ENCODE results near the gene LRP2. TPM values are rescaled to one million over a fixed set of nuclear protein-coding genes. Genes with fewer than 3 reads are reported as not detected.
A peak's percentile ranks its signal among the peaks of the same experiment; 100 is the strongest.

The LRP2 gene
- polyA plus RNA-seq, 1 of the 3 experiments (the other 2 are of a cell fraction) = not detected

DNA sequence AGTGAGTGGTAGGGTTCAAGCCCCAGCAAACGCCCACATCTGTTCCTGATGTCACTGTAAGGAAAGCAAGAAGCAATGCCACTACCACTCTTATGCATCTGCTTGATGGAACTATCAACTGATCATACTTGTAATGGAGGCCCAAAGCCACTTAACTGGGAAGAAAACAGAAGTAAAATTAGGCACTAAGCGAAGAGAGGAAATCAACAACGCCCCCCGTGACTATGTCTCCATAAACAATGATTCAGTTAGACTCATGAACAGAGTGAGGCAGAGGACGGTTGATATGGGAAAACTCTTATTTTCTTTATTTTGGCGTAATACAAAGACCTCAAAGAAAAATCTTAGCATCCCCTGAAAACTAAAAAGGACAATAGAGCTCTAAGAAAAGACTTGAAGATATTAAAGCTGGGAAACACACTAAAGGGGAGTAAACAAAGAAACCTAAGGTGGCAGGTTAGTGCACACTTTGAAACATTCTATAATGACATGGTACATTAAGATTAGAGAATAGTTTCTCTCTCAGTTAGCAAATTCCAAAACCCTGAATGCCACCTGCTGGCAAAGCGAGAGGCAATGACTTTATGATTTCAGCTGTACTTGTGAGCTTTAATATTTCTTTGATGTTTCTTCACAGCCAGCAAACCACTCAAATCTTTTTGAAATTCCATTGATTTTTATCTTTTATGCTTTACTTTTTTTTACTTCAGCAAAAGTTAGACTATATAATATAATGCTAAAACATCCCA, 86.5 kb downstream of the LRP2 start:
- DNase-seq = no peak
- no peak overlapping the region for H3K9ac ChIP-seq
- no peaks in the 10 kb centered on the region for H3K9me3 ChIP-seq
- POLR2A ChIA-PET = no interaction called here
- no peak overlapping the region for H3K4me3 ChIP-seq (ENCODE audit: low read depth in 2 of 2, low read length in 1 of 2)
- no peaks in the 10 kb centered on the region for H3K79me2 ChIP-seq (ENCODE audit: insufficient read depth)
- CTCF ChIA-PET = interaction anchor here (1.2 to 3.0 kb wide), 2 partner anchors 21 to 166 kb away, joined by 4 to 22 read pairs; no protein-coding TSS in a partner anchor
- no peak overlapping the region for H2AFZ ChIP-seq (ENCODE audit: low read depth)
- no peaks in the 10 kb centered on the region for H3K36me3 ChIP-seq (replicated peaks in 1 of 2; ENCODE audit: control insufficient read depth in 1 of 2, insufficient read depth in 2 of 2, low read length in 1 of 2)
- H3K27me3 ChIP-seq (ENCODE audit: insufficient read depth) = no peaks in the 10 kb centered on the region
- TF ChIP-seq, protein P1, sequence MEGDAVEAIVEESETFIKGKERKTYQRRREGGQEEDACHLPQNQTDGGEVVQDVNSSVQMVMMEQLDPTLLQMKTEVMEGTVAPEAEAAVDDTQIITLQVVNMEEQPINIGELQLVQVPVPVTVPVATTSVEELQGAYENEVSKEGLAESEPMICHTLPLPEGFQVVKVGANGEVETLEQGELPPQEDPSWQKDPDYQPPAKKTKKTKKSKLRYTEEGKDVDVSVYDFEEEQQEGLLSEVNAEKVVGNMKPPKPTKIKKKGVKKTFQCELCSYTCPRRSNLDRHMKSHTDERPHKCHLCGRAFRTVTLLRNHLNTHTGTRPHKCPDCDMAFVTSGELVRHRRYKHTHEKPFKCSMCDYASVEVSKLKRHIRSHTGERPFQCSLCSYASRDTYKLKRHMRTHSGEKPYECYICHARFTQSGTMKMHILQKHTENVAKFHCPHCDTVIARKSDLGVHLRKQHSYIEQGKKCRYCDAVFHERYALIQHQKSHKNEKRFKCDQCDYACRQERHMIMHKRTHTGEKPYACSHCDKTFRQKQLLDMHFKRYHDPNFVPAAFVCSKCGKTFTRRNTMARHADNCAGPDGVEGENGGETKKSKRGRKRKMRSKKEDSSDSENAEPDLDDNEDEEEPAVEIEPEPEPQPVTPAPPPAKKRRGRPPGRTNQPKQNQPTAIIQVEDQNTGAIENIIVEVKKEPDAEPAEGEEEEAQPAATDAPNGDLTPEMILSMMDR (IDR thresholded peaks at IDR 0.05) = peak; percentile 28; the same call in 1 of the 2 replicates
- TF ChIP-seq RCOR1 (IDR thresholded peaks at IDR 0.05; ENCODE audit: low read length) (no peak), RAD21 (IDR thresholded peaks at IDR 0.05; ENCODE audit: low read length) (peak; percentile 31; the same call in 1 of the 2 replicates)
- no peaks in the 10 kb centered on the region for H3F3A ChIP-seq (replicated peaks; ENCODE audit: insufficient read depth)
- no peaks in the 10 kb centered on the region for H4K20me1 ChIP-seq (ENCODE audit: insufficient read depth)
- 31% methylated on average over 7 of the region's 7 CpGs for WGBS (ENCODE audit: low lambda C conversion rate)
- no peak overlapping the region for H3K4me2 ChIP-seq
- H3K9me2 ChIP-seq = no peaks in the 10 kb centered on the region
- no peaks in the 10 kb centered on the region for H3K4me1 ChIP-seq (ENCODE audit: control insufficient read depth in 1 of 2, insufficient read depth in 2 of 2, low read depth in 1 of 2, low read length in 1 of 2)
- H3K27ac ChIP-seq (ENCODE audit: low read depth in 2 of 2, low read length in 1 of 2) = no peak overlapping the region

DNA sequence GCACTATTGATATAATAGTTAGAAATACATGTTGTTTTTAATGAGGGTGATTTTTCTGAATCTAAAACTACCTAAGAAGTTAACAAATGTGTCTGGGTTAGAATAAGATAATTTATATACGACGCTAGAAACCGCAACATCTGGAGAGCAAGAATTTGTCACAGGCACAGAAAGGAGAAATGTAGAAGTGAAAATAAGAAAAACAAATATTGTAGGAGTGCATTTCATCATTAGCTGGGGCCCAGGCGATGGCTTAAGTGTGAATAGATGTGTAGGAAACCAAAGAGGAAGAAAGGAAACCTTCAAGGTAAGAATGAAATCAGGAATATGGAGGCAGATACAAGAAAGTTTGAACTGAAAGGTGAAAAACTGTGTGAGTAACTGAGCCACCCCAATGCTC, 90.3 kb downstream of the LRP2 start:
- DNase-seq = no peak
- no peaks in the 10 kb centered on the region for H3K4me1 ChIP-seq (ENCODE audit: control insufficient read depth in 1 of 2, insufficient read depth in 2 of 2, low read depth in 1 of 2, low read length in 1 of 2)
- no peak overlapping the region for H3K27ac ChIP-seq (ENCODE audit: low read depth in 2 of 2, low read length in 1 of 2)
- H3K9ac ChIP-seq = no peak overlapping the region
- ChIA-PET CTCF (no interaction called here), POLR2A (no interaction called here)
- no peaks in the 10 kb centered on the region for H3K9me3 ChIP-seq
- H4K20me1 ChIP-seq (ENCODE audit: insufficient read depth) = no peaks in the 10 kb centered on the region
- no peaks in the 10 kb centered on the region for H3F3A ChIP-seq (replicated peaks; ENCODE audit: insufficient read depth)
- H2AFZ ChIP-seq (ENCODE audit: low read depth) = no peak overlapping the region
- no peaks in the 10 kb centered on the region for H3K9me2 ChIP-seq
- WGBS (ENCODE audit: low lambda C conversion rate) = 60% methylated on average over 4 of the region's 4 CpGs
- no peaks in the 10 kb centered on the region for H3K27me3 ChIP-seq (ENCODE audit: insufficient read depth)
- H3K79me2 ChIP-seq (ENCODE audit: insufficient read depth) = no peaks in the 10 kb centered on the region
- TF ChIP-seq YY1 (IDR thresholded peaks at IDR 0.05; ENCODE audit: low read depth) (no peak), FOSL2 (IDR thresholded peaks at IDR 0.05; ENCODE audit: borderline replicate concordance, low read depth) (no peak), NFIC (IDR thresholded peaks at IDR 0.05; ENCODE audit: borderline replicate concordance) (no peak), MEF2A (IDR thresholded peaks at IDR 0.05; ENCODE audit: borderline replicate concordance, low read depth) (no peak), EP300 (IDR thresholded peaks at IDR 0.05; ENCODE audit: borderline replicate concordance in 1 of 2, low read depth in 1 of 2, low read length in 1 of 2) (no peak), JUND (IDR thresholded peaks at IDR 0.05) (no peak), ELF1 (IDR thresholded peaks at IDR 0.05) (no peak), RCOR1 (IDR thresholded peaks at IDR 0.05; ENCODE audit: low read length) (no peak), FOXM1 (IDR thresholded peaks at IDR 0.05; ENCODE audit: low read depth) (no peak), SMC3 (IDR thresholded peaks at IDR 0.05; ENCODE audit: low read depth, low read length) (no peak), CHD2 (IDR thresholded peaks at IDR 0.05; ENCODE audit: low read length, partially characterized antibody) (no peak), TAF1 (IDR thresholded peaks at IDR 0.05; ENCODE audit: borderline replicate concordance, low read depth, low read length) (no peak), POLR2AphosphoS5 (IDR thresholded peaks at IDR 0.05; ENCODE audit: low read depth, low read length) (no peak)
- TF ChIP-seq, protein P2, sequence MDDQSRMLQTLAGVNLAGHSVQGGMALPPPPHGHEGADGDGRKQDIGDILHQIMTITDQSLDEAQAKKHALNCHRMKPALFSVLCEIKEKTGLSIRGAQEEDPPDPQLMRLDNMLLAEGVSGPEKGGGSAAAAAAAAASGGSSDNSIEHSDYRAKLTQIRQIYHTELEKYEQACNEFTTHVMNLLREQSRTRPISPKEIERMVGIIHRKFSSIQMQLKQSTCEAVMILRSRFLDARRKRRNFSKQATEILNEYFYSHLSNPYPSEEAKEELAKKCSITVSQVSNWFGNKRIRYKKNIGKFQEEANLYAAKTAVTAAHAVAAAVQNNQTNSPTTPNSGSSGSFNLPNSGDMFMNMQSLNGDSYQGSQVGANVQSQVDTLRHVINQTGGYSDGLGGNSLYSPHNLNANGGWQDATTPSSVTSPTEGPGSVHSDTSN (IDR thresholded peaks at IDR 0.05) = no peak
- TF ChIP-seq, protein P3, sequence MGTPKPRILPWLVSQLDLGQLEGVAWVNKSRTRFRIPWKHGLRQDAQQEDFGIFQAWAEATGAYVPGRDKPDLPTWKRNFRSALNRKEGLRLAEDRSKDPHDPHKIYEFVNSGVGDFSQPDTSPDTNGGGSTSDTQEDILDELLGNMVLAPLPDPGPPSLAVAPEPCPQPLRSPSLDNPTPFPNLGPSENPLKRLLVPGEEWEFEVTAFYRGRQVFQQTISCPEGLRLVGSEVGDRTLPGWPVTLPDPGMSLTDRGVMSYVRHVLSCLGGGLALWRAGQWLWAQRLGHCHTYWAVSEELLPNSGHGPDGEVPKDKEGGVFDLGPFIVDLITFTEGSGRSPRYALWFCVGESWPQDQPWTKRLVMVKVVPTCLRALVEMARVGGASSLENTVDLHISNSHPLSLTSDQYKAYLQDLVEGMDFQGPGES (IDR thresholded peaks at IDR 0.05; ENCODE audit: low read depth, low read length) = no peak
- TF ChIP-seq, protein P4, sequence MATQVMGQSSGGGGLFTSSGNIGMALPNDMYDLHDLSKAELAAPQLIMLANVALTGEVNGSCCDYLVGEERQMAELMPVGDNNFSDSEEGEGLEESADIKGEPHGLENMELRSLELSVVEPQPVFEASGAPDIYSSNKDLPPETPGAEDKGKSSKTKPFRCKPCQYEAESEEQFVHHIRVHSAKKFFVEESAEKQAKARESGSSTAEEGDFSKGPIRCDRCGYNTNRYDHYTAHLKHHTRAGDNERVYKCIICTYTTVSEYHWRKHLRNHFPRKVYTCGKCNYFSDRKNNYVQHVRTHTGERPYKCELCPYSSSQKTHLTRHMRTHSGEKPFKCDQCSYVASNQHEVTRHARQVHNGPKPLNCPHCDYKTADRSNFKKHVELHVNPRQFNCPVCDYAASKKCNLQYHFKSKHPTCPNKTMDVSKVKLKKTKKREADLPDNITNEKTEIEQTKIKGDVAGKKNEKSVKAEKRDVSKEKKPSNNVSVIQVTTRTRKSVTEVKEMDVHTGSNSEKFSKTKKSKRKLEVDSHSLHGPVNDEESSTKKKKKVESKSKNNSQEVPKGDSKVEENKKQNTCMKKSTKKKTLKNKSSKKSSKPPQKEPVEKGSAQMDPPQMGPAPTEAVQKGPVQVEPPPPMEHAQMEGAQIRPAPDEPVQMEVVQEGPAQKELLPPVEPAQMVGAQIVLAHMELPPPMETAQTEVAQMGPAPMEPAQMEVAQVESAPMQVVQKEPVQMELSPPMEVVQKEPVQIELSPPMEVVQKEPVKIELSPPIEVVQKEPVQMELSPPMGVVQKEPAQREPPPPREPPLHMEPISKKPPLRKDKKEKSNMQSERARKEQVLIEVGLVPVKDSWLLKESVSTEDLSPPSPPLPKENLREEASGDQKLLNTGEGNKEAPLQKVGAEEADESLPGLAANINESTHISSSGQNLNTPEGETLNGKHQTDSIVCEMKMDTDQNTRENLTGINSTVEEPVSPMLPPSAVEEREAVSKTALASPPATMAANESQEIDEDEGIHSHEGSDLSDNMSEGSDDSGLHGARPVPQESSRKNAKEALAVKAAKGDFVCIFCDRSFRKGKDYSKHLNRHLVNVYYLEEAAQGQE (IDR thresholded peaks at IDR 0.05; ENCODE audit: low read depth, low read length) = no peak
- H3K4me3 ChIP-seq (ENCODE audit: low read depth in 2 of 2, low read length in 1 of 2) = no peak overlapping the region
- H3K36me3 ChIP-seq (replicated peaks in 1 of 2; ENCODE audit: control insufficient read depth in 1 of 2, insufficient read depth in 2 of 2, low read length in 1 of 2) = no peaks in the 10 kb centered on the region
- no peak overlapping the region for H3K4me2 ChIP-seq
